MV-4-11 (cell line): Measurements from ENCODE around the gene PAM16.

Experiments
- DNase-seq: peaks from one replicate; lab custom pipeline; 2025; lab: John Stamatoyannopoulos, UW

The PAM16 gene

DNA sequence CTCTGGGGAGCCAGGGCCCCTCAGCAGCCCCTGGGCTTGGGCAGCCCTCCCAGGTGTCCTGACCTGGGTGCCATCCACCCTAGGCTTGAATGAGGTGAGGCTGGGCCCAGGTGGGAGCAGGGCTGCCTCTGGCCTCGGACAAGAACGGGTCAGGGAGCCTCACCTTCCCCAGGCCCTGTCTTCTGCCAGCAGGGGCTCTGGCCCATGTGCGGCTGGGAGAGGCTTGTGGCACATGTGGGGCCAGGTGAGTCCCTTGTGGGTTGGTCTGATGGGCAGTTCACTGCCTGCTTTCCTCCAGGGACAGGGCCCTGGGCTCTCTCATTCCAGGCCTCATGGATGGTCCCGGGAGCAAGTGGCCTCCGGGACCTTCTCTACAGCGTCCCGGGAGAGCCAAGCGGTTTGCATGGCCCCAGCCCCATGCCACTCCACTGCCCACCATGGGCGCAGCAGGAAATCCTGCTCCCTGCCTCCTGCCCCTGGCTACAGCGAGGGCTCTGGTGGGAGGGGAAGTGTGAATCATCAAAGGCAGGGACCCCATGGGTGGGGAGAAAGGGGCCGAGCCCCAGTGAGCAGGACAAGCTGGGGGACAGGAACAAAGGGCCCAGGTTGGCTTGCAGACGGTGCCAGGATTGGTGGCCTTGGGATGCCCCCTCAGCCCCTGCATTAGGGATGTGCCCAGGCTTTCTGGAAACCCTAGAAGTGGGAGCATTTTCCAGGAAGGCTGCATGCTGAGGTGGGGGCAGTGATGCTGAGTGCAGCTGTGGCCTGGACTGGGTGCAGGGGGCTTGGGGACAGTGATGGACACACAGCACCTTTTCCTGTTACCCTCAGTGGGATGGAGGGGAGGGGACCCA lies 32.7 kb upstream of the PAM16 start:
- DNase-seq = no peak

DNA sequence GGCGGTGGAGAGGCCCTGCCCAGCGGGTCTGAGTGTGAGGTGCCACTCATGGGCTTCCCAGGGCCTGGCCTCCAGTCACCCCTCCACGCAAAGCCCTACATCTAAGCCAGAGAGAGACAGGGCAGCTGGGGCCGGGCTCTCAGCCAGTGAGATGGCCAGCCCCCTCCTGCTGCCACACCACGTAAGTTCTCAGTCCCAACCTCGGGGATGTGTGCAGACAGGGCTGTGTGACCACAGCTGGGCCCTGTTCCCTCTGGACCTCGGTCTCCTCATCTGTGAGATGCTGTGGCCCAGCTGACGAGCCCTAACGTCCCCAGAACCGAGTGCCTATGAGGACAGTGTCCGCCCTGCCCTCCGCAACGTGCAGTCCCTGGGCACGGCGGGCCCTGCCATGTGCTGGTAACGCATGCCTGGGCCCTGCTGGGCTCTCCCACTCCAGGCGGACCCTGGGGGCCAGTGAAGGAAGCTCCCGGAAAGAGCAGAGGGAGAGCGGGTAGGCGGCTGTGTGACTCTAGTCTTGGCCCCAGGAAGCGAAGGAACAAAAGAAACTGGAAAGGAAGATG lies 31.8 kb upstream of the PAM16 start:
- DNase-seq = no peak

DNA sequence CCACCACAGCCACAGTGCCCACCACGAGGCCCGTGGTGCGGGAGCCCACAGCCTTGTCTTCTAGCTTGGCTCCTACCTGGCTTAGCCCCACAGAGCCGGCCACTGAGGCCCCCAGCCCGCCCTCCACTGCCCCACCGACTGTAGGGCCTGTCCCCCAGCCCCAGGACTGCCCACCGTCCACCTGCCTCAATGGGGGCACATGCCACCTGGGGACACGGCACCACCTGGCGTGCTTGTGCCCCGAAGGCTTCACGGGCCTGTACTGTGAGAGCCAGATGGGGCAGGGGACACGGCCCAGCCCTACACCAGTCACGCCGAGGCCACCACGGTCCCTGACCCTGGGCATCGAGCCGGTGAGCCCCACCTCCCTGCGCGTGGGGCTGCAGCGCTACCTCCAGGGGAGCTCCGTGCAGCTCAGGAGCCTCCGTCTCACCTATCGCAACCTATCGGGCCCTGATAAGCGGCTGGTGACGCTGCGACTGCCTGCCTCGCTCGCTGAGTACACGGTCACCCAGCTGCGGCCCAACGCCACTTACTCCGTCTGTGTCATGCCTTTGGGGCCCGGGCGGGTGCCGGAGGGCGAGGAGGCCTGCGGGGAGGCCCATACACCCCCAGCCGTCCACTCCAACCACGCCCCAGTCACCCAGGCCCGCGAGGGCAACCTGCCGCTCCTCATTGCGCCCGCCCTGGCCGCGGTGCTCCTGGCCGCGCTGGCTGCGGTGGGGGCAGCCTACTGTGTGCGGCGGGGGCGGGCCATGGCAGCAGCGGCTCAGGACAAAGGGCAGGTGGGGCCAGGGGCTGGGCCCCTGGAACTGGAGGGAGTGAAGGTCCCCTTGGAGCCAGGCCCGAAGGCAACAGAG lies 31.0 kb upstream of the PAM16 start:
- DNase-seq = no peak

- DNase-seq = no peak
Observed at GRCh38 chr16:4381072-4381934, 30.2 kb upstream of the PAM16 start.

GRCh38 chr16:4380119-4381063 lies 29.3 kb upstream of the PAM16 start:
- no peak for DNase-seq

- no peak for DNase-seq
Observed at GRCh38 chr16:4378999-4379690, 28.0 kb upstream of the PAM16 start.

DNA sequence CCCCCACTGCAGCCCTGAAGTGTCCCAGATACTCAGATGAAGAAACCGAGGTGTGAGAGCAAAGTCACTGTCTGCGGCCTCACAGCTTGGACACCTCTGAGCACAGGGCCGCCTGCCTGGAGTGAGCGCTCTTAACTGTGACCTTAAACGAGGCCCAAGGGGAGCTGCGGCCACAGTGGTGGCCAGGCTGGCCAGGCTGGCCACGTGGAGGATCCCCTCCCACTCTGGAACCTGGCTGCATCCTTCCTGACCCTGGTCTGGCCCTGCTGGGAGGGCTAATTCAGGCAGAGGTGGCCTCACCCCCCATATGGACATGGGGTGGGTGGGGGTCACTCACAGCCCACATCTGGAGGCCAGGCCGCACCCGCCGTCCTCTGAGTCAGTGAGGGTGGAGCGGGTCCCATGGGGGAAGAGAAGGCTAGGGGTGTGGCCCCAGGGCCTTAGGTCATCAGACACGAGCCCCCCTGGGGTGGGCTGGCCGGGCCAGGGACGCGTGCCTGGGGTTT lies 27.1 kb upstream of the PAM16 start:
- no peak for DNase-seq

DNA sequence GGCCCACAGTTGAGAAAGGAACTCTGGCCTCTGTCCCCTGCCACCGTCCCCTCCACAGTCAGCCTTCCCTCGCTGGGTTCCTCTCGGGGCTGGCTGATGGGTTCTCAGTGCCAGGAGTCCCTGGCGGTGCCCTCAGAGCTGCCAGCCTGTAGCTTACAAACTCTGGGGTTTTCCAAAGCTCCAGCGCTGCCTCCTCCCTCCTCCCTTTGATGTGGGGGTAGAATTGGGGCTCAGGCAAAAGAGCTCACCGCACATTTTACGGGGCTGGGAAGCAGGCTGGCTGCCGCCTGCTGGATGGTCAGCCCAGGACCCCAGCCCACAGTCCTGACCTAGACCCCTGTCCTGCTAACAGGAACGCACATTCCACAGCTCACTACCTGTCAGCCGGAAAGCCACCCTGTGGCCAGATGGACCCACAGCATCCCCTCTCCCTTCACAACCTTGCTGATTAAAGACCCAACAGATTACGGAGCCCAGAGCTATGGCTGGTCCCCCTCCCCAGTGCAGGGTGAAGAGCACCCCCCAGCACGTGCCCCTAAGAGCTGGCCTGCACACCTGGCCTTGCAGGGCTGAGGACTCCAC lies 26.5 kb upstream of the PAM16 start:
- no peak for DNase-seq

- no peak for DNase-seq
Observed at GRCh38 chr16:4376893-4377572, 25.9 kb upstream of the PAM16 start.

DNA sequence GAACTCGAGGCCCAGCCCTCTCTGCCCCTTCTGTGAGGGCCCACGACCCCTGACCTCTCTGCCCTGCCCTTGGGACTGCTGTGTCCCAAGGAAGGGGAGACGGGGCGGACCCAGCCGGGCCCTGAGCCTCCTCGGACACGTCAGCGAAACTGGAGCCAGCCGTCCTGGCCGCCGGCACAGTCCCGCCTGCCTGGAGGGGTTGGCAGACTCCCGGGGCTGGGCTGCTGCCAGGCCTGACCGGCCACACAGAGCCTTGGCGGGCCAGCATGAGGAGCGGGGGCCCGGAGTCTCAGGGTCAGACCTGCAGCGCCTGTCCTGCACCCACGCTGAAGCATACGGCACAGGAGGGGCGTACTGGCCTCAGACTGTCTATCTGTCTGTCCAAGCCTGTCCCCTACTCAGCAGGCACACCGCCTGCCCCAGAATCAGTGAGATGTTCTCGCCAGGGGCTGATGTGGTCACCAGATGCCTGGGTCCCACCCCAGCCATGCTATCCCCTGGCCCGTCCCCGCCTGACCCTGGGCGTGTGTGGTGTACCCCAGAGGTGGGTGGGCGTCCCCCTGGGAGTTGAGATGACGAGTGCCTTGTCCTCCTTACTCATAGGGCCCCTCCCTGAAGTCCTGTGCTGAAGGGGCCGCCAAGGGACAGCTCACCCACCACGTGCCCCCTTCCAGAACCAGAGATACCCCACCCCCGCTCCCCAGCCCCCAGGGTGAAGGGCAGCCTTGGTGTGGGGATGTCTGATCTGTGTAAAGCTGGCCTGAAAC lies 25.2 kb upstream of the PAM16 start:
- no peak for DNase-seq

DNA sequence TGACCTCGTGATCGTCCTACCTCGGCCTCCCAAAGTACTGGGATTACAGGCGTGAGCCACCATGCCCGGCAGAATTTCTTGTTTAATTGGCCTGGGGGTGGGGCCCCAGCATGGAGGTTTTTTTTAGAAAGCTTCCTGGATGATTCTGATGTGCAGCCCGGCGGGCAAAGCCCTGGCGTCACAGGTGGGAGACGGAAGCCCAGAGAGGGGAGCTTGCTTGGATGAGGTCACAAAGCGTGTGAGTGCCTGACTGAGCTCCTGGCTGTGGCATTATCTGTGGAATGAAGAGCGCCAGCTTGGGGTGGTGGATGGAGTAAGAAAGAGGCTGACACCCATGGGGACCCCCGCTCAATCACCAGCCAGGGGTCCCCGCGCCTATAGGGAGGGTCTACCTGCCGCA lies 24.6 kb upstream of the PAM16 start:
- DNase-seq = no peak

GRCh38 chr16:4373909-4374742 lies 23.0 kb upstream of the PAM16 start:
- no peak for DNase-seq

DNA sequence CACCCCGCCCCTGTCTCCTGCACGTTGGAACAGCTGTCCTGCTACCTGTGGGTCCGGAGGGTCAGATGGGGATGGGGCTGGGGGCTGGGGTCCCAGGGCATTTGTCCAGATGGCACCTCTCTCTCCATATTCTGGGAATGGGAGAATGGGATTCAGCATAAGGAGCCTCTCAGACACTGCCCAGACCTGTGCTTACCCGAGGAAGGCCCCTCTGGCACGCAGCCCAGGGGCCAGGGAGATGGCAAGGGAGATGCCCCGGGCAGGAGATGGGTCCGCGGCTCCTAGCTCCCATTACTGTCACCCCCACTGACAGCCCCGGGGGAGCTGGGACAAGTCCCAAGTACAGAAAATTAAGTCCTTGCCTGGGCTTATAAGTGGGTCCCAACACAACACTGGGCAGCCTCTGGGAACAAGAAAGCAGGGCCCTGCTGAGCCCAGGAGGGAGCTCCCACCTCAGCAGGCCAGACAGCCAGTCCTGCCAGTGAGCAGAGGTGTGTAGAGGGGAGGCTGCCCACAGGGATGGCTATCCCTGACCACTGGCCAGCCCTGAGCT lies 22.3 kb upstream of the PAM16 start:
- no peak for DNase-seq

- DNase-seq = no peak
Observed at GRCh38 chr16:4372578-4373355, 21.6 kb upstream of the PAM16 start.

- DNase-seq = peak; percentile 22
Observed at GRCh38 chr16:4372001-4372577, 21.0 kb upstream of the PAM16 start.
